ENCODE measurements around the gene OR4K1.
"Not testable (repeated sequence)": the region's sequence is repeated elsewhere in the genome, so short reads cannot be mapped to it uniquely, and the experiment has no call there.

OR4K1 gene

GRCh38 chr14:19930617-19931016 lies at the start of gene OR4K1:
TSS of gene OR4K1 (plus strand) at chr14:19930917. CDS start at chr14:19935667, 4,750 bp downstream.
- DNase-seq: no peak

GRCh38 chr14:19895282-19895681 lies 35.4 kb upstream of the OR4K1 start:
- DNase-seq: no peak

- no peak for DNase-seq
These were observed 29.7 kb upstream of the OR4K1 start for GRCh38 chr14:19900999-19901398.

- no peak for DNase-seq
These were observed 28.3 kb upstream of the OR4K1 start for GRCh38 chr14:19902409-19902808.

GRCh38 chr14:19906665-19907064 lies 24.1 kb upstream of the OR4K1 start:
- DNase-seq: no peak

- DNase-seq: no peak
These were observed 19.6 kb upstream of the OR4K1 start for GRCh38 chr14:19911114-19911513.

GRCh38 chr14:19917243-19917642 lies 13.5 kb upstream of the OR4K1 start:
- DNase-seq: no peak

GRCh38 chr14:19917955-19918518 lies 12.7 kb upstream of the OR4K1 start:
- no peak for DNase-seq

GRCh38 chr14:19918553-19919264 lies 12.0 kb upstream of the OR4K1 start:
- DNase-seq: no peak

- DNase-seq: no peak
These were observed 10.6 kb upstream of the OR4K1 start, which contains the start of gene OR4K5 for GRCh38 chr14:19920021-19920657. TSS of gene OR4K5 (plus strand) at chr14:19920607. CDS start at chr14:19920607, 0 bp downstream.

GRCh38 chr14:19941668-19942067 lies 11.0 kb downstream of the OR4K1 start:
- DNase-seq: no peak

- DNase-seq: no peak
These were observed 16.8 kb downstream of the OR4K1 start for GRCh38 chr14:19947413-19948090.

- no peak for DNase-seq
These were observed 18.5 kb downstream of the OR4K1 start for GRCh38 chr14:19949218-19949617.

- not testable (repeated sequence) for DNase-seq
These were observed 39.0 kb downstream of the OR4K1 start for GRCh38 chr14:19969735-19970134.

- no peak for DNase-seq
These were observed 44.1 kb downstream of the OR4K1 start for GRCh38 chr14:19974844-19975243.

- DNase-seq: no peak
These were observed 44.6 kb downstream of the OR4K1 start, which contains the start of gene OR4K15 for GRCh38 chr14:19975291-19975690. TSS of gene OR4K15 (plus strand) at chr14:19975591. CDS start at chr14:19975591, 0 bp downstream.

Measured in NCI-H526 (cell line).